Stimulated activated CD4-positive, alpha-beta T cell treated with anti-CD3 and anti-CD28 coated beads, TNF-alpha, amount 100 ng/mL, for 4 hours (primary cell): ENCODE results near the gene TNFRSF13B.
"Not testable (repeated sequence)": the region's sequence is repeated elsewhere in the genome, so short reads cannot be mapped to it uniquely, and the experiment has no call there.

Source experiments
- DNase-seq, 3 experiments: peaks; one replicate each; pipeline ENCODE4 v3.0.0-alpha.2; 2020; ENCODE audit warnings: low read depth in 3 of 3

The TNFRSF13B gene

GRCh38 chr17:16971458-16972338 lies at the start of gene TNFRSF13B:
Gene TNFRSF13B (minus strand): TSS chr17:16972118. CDS start chr17:16972075, 43 bp downstream.
- no peak for DNase-seq

DNA sequence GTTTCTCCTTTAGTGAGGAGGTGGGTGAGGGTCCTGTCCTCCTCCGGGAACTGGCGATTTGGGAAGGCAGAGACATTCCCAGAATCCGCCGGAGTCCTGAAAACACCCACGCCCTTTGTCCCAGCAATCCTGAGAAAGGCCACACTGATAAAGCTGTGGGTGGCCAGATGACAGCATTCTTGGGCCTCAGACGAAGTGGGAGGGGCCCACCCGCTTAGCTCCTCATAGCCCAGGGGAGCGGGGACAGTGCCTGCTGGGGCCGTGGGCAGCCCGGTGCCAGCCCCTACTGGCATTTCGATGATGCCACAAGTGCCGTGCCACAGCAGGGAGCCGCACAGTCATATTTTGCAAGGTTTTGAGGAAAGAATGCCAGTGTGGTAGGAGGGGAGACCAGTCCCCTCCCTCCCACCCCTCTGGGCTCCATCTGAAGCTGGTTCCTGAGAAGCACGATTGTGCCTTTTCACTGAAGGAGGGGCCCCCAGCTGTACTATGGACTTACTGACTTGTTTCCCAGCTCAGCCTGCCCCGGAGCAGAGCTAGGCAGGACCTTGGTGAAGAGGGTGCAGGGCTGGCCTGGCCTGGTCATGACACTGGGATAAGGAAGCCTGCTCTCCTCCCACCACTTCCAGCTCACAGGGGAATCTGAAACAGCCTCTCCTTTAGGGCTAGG lies 49.4 kb upstream of the TNFRSF13B start:
- no peak for DNase-seq

- DNase-seq, result no peak
These were observed 48.9 kb upstream of the TNFRSF13B start for GRCh38 chr17:17020821-17021193.

DNA sequence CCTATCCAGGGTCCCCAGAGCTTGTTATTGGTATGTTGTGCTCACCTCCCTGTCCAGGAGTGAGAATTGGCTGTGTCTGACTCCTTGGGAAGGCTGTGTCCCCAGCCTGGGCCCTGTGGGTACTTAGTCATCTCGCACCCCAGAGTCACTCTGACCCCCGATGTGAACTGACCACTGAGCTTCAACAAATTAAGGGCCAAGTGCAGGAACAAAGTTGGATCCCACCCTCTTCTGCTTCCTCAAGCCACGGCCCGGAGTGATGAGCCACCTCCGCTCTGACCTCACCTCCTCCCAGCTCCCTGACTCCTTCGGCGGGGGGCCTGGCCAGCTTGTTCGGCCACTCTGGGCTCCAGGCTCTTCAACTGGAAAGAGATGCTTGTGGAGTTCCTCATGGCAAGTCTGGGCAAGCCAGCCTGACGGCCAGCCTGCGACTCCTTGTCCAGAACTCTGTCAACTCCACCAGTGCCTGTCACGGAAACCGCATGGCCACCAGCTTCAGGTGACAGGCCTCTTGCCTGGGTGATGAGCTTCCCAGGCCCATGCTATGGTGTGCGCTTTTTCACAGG lies 48.1 kb upstream of the TNFRSF13B start:
- DNase-seq, result no peak

GRCh38 chr17:17019430-17019762 lies 47.5 kb upstream of the TNFRSF13B start:
- no peak for DNase-seq

GRCh38 chr17:17018612-17019429 lies 46.9 kb upstream of the TNFRSF13B start:
- DNase-seq, result no peak

GRCh38 chr17:17018021-17018441 lies 46.1 kb upstream of the TNFRSF13B start:
- DNase-seq, result no peak

DNA sequence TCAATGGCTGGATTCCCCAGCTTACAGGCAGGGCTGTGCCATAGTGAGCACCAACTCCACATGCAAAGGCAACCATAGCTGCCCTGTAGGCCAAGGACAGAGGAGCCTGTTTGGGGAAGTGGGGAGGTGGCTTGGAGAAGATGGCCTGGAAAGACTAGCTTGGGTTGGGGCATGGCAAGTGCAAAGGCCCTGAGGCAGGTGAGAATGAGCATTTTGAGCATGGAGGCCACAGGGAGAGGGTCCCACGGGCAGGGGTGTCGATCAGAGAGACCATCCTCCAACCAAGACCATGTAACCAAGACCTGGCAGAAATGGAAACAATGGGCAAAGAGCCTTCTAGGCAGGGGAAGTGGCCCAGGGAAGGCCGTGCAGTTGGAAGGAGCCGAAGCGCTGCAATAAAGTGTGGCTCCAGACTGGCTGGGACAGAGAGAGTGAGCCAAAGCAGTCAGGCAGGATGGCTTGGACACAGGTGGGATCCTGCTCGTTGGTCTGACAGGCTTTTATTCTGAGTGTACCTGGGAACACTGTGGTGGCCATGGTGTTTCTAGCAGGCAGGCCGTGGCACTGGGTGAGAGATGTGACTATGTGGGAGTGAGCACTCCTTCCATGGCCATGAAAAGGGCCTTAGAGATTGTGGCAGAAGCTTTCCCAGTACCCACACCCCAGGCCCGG lies 45.6 kb upstream of the TNFRSF13B start:
- DNase-seq, result no peak

- DNase-seq, result not testable (repeated sequence)
These were observed 44.6 kb upstream of the TNFRSF13B start for GRCh38 chr17:17016199-17017197.

GRCh38 chr17:17015230-17015629 lies 43.3 kb upstream of the TNFRSF13B start:
- no peak for DNase-seq

DNA sequence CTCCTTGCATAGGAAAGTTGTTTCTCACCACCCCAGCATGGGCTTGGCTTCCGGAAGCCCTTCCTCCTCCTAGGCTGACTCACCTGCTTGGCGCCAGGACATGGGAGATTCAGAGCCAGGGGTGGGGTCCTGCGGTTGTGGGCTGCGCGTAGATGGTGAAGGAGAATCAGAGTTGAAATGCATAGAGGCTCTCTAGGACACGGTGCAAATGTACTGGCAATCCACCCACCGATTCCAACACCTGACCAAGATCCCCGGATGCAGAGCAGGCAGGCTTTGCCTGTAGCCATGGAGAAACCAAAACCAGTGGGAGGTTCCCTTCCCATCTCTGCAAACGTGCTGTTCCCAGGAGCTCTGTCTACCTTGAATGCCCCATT lies 42.8 kb upstream of the TNFRSF13B start:
- not testable (repeated sequence) for DNase-seq

DNA sequence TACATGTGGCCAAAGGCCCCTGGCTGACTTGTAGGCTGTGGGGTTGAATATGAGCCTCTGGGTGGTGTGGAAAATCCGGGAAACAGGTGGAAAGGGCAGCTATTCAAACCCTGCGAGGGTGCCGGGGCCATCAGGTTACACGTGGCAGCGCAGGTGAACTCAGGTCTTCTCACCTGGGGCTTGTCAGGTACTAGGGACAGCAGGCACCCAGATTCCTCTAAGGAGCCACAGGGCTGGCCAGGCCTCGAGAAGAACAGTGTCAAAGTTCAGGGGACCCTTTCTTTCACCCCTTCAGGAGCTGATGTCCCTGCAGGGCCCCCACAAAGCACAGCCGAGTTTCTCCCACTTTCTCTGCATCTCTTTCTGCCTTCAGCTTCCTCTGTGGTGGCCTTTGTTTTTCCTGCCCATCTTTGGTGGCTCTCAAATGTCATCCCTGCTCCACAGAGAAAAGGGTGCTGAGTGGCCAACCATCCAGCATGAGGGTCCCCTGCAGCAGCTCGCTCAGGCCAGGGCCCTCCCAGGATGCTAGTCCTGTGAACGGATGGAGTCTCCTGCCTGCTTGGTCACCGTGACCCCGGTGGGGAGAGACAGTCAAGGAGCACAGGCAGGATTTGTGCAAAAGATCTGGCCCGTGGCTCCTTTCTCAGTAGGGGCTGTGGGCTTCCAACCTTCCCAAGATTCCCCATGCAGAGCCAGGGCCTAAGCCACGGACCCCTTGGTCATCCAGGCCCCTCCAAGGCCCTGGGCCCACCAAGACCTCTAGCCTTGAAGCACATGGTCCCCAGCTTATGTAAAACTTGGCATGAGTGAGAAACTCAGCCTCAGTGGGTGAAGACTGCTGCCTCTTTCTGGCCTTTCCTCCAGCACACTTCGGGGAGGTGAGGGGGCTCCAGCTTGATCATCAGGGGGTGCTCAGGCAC lies 42.2 kb upstream of the TNFRSF13B start:
- not testable (repeated sequence) for DNase-seq

DNA sequence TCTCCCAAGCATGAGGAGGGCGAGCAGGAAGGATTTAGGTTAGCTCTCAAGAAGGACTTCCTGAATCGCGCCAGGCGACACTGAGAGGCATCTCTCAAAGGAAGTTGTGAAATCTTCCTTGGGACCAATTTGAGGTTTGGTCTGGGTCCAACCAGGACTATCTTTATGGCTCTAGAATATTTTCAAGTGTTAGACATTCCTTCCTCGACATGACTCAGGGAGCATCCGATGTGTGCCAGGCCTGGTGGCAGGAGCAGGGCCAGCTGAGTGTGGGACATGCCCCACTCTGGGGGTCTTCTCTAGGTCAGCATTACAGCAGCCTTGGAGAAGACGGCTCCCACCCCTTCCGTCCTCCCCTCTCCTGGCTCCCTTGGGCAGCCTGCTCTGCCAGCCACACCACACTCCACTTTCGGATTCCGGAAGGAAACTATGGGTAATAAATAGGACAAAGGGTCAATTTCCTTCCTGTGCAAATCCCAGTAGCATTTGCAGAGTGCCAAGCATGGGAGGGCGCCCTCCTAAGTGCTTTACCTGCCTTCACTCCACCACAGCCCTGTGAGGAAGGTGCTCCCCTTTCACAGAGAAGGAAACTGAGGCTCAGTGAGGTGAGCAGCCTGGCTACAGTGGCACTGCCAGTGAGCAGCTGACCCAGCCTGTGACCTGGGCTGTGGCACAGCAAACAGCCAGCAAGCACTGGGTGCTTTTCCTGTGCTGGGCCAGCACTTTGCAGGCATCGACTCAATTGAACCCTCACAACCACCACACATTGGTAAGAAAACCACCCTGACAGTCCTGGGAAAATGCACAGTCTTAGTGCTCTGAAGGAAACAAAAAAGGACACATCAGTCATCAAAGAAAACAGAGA lies 39.4 kb upstream of the TNFRSF13B start:
- not testable (repeated sequence) for DNase-seq

- DNase-seq, result not testable (repeated sequence)
These were observed 38.7 kb upstream of the TNFRSF13B start for GRCh38 chr17:17010545-17011034.

DNA sequence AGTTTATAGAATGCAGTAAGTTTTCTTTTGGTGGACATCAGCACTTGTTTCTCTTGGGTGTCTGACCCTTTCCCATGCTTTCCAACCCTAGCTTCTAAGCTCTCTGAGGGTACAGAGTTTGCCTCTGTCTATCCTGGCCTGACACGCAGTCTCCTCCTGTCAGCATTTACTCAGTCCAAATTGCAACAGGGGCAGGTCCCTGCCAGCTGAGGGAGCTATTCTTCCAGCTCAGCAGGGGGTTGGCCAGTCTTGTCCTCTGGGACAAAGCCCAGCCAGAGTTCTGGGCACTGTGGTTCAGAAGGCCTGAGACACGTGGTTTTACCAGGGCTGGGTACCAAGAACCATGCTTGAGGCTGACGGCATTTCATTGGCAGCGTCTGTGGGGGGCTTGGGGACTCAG lies 38.1 kb upstream of the TNFRSF13B start:
- DNase-seq, result not testable (repeated sequence)

DNA sequence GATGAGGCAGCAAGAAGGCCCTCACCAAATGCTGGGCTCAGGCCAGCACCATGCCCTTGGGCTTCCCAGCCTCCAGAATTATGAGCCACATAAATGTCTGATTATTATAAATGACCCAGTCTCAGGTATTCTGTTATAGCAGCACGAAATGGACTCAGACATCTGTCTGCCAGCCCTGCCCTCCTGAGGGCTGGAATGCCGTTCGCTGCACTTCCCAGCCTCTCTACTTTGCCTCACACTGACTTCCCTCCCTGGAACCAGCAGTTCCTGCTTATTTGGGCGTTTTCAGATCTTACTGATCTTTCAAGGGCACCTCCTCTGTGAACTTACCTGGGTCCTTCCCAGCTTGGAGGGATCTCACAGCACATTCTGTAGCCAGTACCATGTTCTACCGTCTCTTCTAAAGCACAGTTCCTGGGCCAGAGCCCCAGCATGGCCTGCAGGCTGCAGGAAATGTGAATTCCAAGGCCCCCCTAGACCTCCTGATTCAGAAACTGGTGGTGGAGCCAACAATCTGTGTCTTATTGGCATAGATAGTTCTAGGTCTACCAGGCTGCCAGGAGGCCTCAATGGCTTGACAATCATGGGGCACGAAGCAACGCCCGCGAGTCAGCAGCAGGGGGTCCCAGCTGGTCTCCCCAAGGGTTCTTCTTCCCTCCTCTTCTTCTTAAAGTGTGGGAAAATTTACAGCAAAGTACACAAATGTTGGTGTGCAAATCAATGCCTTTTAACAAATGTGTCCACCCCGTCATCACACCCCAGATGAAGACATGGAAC lies 36.9 kb upstream of the TNFRSF13B start:
- not testable (repeated sequence) for DNase-seq

DNA sequence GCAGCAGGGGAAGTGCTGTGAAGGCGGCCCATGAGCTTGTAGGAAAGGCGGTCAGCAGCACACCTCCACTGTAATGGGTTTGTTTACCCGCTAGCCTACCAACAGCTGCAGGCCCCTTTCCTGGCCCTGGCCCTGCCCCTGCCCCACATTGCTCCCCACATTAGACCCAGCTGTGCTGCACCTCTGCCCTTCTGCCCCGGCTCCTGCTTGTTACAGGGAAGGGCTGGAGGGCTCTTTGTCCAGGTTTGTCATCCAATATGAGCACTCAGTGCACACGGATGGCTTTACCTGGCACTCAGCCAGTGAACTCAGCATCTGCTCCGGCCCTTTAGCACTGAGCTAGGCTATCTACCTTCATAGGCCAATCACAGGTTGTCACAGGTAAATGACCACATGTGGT lies 36.0 kb upstream of the TNFRSF13B start:
- DNase-seq, result not testable (repeated sequence)
